Heart right ventricle (tissue), 16 donors: ENCODE results near the gene LNP1. TPM values are rescaled to one million over a fixed set of nuclear protein-coding genes. Genes with fewer than 3 reads are reported as not detected.

Experiments used
- ATAC-seq, 8 donors: fragments of 200-7000 bp; cut with Tn5 transposase; one replicate each; pipeline ENCODE4 v1.9.1; 2020; ENCODE audit warnings: mild to moderate bottlenecking in 8 of 8, moderate library complexity in 8 of 8, moderate number of reproducible peaks in 1 of 8
- DNase-seq, 2 donors: peaks; one replicate each; pipeline ENCODE4 v3.0.0-alpha.2; 2020
- H3K27ac ChIP-seq, 10 donors: fragments of 200-600 bp; sonication (generic) in 2 of 10; one replicate each; pipeline versions ENCODE4 v1.5.0 to v1.8.0; 2020 to 2022; ENCODE audit warnings: mild to moderate bottlenecking in 3 of 10
- H3K27me3 ChIP-seq, 7 donors: fragments of 200-600 bp; one replicate each; pipeline ENCODE4 v1.8.0; 2021 to 2022; ENCODE audit warnings: mild to moderate bottlenecking in 2 of 7
- H3K36me3 ChIP-seq, 9 donors: fragments of 200-600 bp; sonication (generic) in 1 of 9; one replicate each; pipeline versions ENCODE4 v1.5.0 to v1.8.0; 2020 to 2022; ENCODE audit warnings: mild to moderate bottlenecking in 2 of 9
- H3K4me1 ChIP-seq, 9 donors: fragments of 200-600 bp; sonication (generic) in 1 of 9; one replicate each; pipeline versions ENCODE4 v1.5.0 to v1.8.0; 2020 to 2022; ENCODE audit warnings: mild to moderate bottlenecking in 4 of 9
- H3K4me3 ChIP-seq, 10 donors: fragments of 200-600 bp; sonication (generic) in 2 of 10; one replicate each; pipeline versions ENCODE4 v1.5.0 to v1.8.0; 2020 to 2022; ENCODE audit warnings: mild to moderate bottlenecking in 7 of 10, moderate library complexity in 2 of 10
- H3K9me3 ChIP-seq, 11 donors: fragments of 200-600 bp in 10 of 11; sonication (generic) in 2 of 11; one replicate each; pipeline versions ENCODE4 v1.5.0 to v1.8.0; 2013 to 2022; ENCODE audit warnings: mild to moderate bottlenecking in 2 of 11, control low read depth in 1 of 11, moderate library complexity in 1 of 11
- CTCF ChIP-seq, 9 donors: fragments of 200-600 bp; sonication (generic) in 2 of 9; IDR thresholded peaks; one replicate each; pipeline versions ENCODE4 v1.5.0 to v1.8.0; 2021 to 2022; ENCODE audit warnings: antibody characterized with exemption in 9 of 9, mild to moderate bottlenecking in 5 of 9, moderate library complexity in 1 of 9
- WGBS, 2 donors: extraction: QIAGEN DNeasy Blood & Tissue Kit; methylation state at CpG; one replicate each; pipeline ENCODE4 v1.1.7; 2013; ENCODE audit warnings: inconsistent platforms in 1 of 2; 5-methylcytosine and 5-hydroxymethylcytosine counted together
- intact Hi-C, 10 donors: fragments of 100-400 bp; cut with DNase I; formaldehyde crosslinking; loops; one replicate each; pipeline versions ENCODE4 v1.11.1 to v1.14.2; 2022
- polyA plus RNA-seq, 2 donors: library from polyadenylated mRNA; stranded (reverse); fragments of 200-250 nt; gene quantifications; one replicate each; pipeline ENCODE4 v1.2.3, GENCODE V29; 2013
- total RNA-seq, 10 donors: library from RNA; stranded (reverse); fragmentation: NEBNext Ultra II Directional in 3 of 10; extraction: Animal tissue kit (Norgen Biotek cat#: 25700) in 3 of 10; gene quantifications; one replicate each; pipeline versions ENCODE4 v1.2.1 to v1.2.4, GENCODE V29; 2021 to 2023
- donor health status: Arrhythmogenic right ventricular cardiomyopathy.
- donor health status: ischemic (EF 13 %, LVEDD 7.1; RV severe dilation, severe dysfunction).
- donor health status: healthy with polysubstance abuse.
- donor health status: DM: no; HTN: yes; CAD: no.
- donor health status: DM: no; HTN: no; CAD: no.
- donor health status: ischemic (EF 25% LVEDD 6.9; RV normal size, moderate dysfunction).
- donor health status: ischemic (EF 25% LVEDD 5.7; RV mildly dilated, moderate dysfunction).
- donor health status: healthy.
- donor health status: DM: yes; HTN: yes; CAD: no.
- donor health status: Ischemic cardiomyopathy.
- donor health status: ischemic (EF 35%, LVEDD 5.7; RV mildly dilated, moderate dysfunction).
- donor health status: nonischemic (EF 11% LVEDD 7.7; RV severe dilation, severe dysfunction).
- donor health status: DM: yes; HTN: yes; CAD: no.
- donor health status: PGD.
- donor health status: ischemic (EF 29% LVEDD 5.4; RV normal size, mild dysfunction).
- donor health status: nonischemic (EF 23%, LVEDD 6.1; RV moderate dilation, normal function).

Gene LNP1
- total and polyA plus RNA-seq, 12 donors: 1.2 to 5.3 (median 3.8) TPM

GRCh38 chr3:100429187-100429716 is 27.9 kb downstream of the LNP1 start:
- Histone ChIP-seq H3K27me3 (no peaks in the 10 kb centered on the region), H3K27ac (no peak overlapping the region), H3K36me3 (no peaks in the 10 kb centered on the region), H3K9me3 (peaks cover 0 to 4% (median 0%) of the 10 kb centered on the region in 11 donors), H3K4me3 (peak overlapping the region in 1 of 10 donors; percentile 3), H3K4me1 (peaks cover 0 to 29% (median 12%) of the 10 kb centered on the region in 9 donors)
- no peak for TF ChIP-seq CTCF (IDR thresholded peaks at IDR 0.05)
- WGBS, 2 donors: 77 to 86% methylated on average over 2 of the region's 2 CpGs
- ATAC-seq (peak in 1 of 8 donors; percentile 27), DNase-seq (no peak)
- intact Hi-C loops: no loop called here

GRCh38 chr3:100436951-100437350 is 35.6 kb downstream of the LNP1 start:
- H3K27me3 ChIP-seq: no peaks in the 10 kb centered on the region
- H3K36me3 ChIP-seq: no peaks in the 10 kb centered on the region
- H3K4me3 ChIP-seq: no peak overlapping the region
- no peak for TF ChIP-seq CTCF (IDR thresholded peaks at IDR 0.05)
- ATAC-seq (no peak), DNase-seq (no peak)
- no peak overlapping the region for H3K27ac ChIP-seq
- H3K9me3 ChIP-seq: peaks cover 0 to 8% (median 0%) of the 10 kb centered on the region in 11 donors
- 92 to 94% methylated on average over 2 of the region's 2 CpGs for WGBS, 2 donors
- peaks cover 0 to 19% (median 0%) of the 10 kb centered on the region in 9 donors for H3K4me1 ChIP-seq
- intact Hi-C loops: no loop called here

- 94 to 95% methylated on average over 3 of the region's 3 CpGs for WGBS, 2 donors
- peaks cover 0 to 19% (median 0%) of the 10 kb centered on the region in 9 donors for H3K4me1 ChIP-seq
- no peak overlapping the region for H3K27ac ChIP-seq
- no peak overlapping the region for H3K4me3 ChIP-seq
- no peaks in the 10 kb centered on the region for H3K27me3 ChIP-seq
- H3K36me3 ChIP-seq: no peaks in the 10 kb centered on the region
- intact Hi-C loops: no loop called here
- H3K9me3 ChIP-seq: peaks cover 0 to 8% (median 0%) of the 10 kb centered on the region in 11 donors
- TF ChIP-seq CTCF (IDR thresholded peaks at IDR 0.05): no peak
- DNase-seq (no peak), ATAC-seq (no peak)
Measured at GRCh38 chr3:100437721-100438622, 36.6 kb downstream of the LNP1 start.

- no peak for ATAC-seq
- WGBS, 2 donors: 88% methylated on average over 2 of the region's 2 CpGs
Measured at GRCh38 chr3:100438623-100438974, 37.3 kb downstream of the LNP1 start.

More at GRCh38 chr3:100438623-100438974, 37.3 kb downstream of the LNP1 start:
- no peak for TF ChIP-seq CTCF (IDR thresholded peaks at IDR 0.05)
- H3K4me1 ChIP-seq: peaks cover 0 to 19% (median 0%) of the 10 kb centered on the region in 9 donors
- DNase-seq: no peak
- H3K27me3 ChIP-seq: no peaks in the 10 kb centered on the region
- H3K4me3 ChIP-seq: no peak overlapping the region
- H3K9me3 ChIP-seq: peaks cover 0 to 8% (median 0%) of the 10 kb centered on the region in 11 donors
- intact Hi-C loops: no loop called here
- H3K27ac ChIP-seq: no peak overlapping the region
- H3K36me3 ChIP-seq: no peaks in the 10 kb centered on the region
